CD8-positive, alpha-beta memory T cell (primary cell): ENCODE results near the gene SGMS2. TPM values are rescaled to one million over a fixed set of nuclear protein-coding genes. Genes with fewer than 3 reads are reported as not detected.
"Not testable (repeated sequence)": the region's sequence is repeated elsewhere in the genome, so short reads cannot be mapped to it uniquely, and the experiment has no call there.

Experiments
- CTCF ChIA-PET: fragments of 350-600 bp; sonication (Branson Sonifier 250); formaldehyde crosslinking; loops from one replicate; lab custom pipeline; 2021; ENCODE audit warnings: antibody characterized with exemption; lab: Charles Lee
- POLR2A ChIA-PET: fragments of 350-600 bp; sonication (Branson Sonifier 250); formaldehyde crosslinking; loops from one replicate; lab custom pipeline; 2021; ENCODE audit warnings: antibody characterized with exemption; lab: Charles Lee
- DNase-seq, 5 donors: peaks; one replicate each; pipeline versions ENCODE4 v3.0.0 to v3.0.0-alpha.2; 2020 to 2022; ENCODE audit warnings: mixed read lengths in 1 of 5
- H3K27ac ChIP-seq: one replicate; pipeline ENCODE4 v1.7.0; 2013; ENCODE audit warnings: low read depth, mild to moderate bottlenecking, low read length, moderate library complexity
- H3K27me3 ChIP-seq: 2 replicates; pipeline ENCODE4 v1.7.0; 2013; ENCODE audit warnings: low read length, mild to moderate bottlenecking; ENCODE audit not compliant: insufficient read depth, poor library complexity, severe bottlenecking
- H3K36me3 ChIP-seq: 2 replicates; pipeline ENCODE4 v1.7.0; 2013; ENCODE audit warnings: mild to moderate bottlenecking, low read length, moderate library complexity; ENCODE audit not compliant: insufficient read depth
- H3K4me1 ChIP-seq: 2 replicates; pipeline ENCODE4 v1.7.0; 2013; ENCODE audit warnings: mild to moderate bottlenecking, low read length, moderate library complexity; ENCODE audit not compliant: insufficient read depth
- H3K4me3 ChIP-seq: 2 replicates; pipeline ENCODE4 v1.7.0; 2013; ENCODE audit warnings: mild to moderate bottlenecking, low read length
- H3K9me3 ChIP-seq: 2 replicates; pipeline ENCODE4 v1.7.0; 2013; ENCODE audit warnings: mild to moderate bottlenecking, low read length
- H3K27ac Mint-ChIP-seq, 8 donors: one replicate each; pipeline ENCODE4 v1.8.0; 2020 to 2021; ENCODE audit warnings: mixed read lengths in 8 of 8, mild to moderate bottlenecking in 6 of 8, inconsistent platforms in 3 of 8, moderate library complexity in 3 of 8
- H3K27me3 Mint-ChIP-seq, 2 donors: one replicate each; pipeline ENCODE4 v1.8.0; 2020 to 2021; ENCODE audit warnings: mixed read lengths in 2 of 2, mild to moderate bottlenecking in 1 of 2, moderate library complexity in 1 of 2
- H3K36me3 Mint-ChIP-seq, 3 donors: one replicate each; pipeline ENCODE4 v1.8.0; 2020 to 2021; ENCODE audit warnings: mixed read lengths in 3 of 3, inconsistent platforms in 1 of 3, mild to moderate bottlenecking in 1 of 3
- H3K4me1 Mint-ChIP-seq, 3 donors: one replicate each; pipeline ENCODE4 v1.8.0; 2020 to 2021; ENCODE audit warnings: mixed read lengths in 3 of 3, inconsistent platforms in 1 of 3, mild to moderate bottlenecking in 1 of 3
- H3K4me3 Mint-ChIP-seq, 7 donors: one replicate each; pipeline ENCODE4 v1.8.0; 2020 to 2021; ENCODE audit warnings: mixed read lengths in 7 of 7, mild to moderate bottlenecking in 6 of 7, moderate library complexity in 4 of 7, inconsistent platforms in 2 of 7
- H3K9me3 Mint-ChIP-seq, 5 donors: one replicate each; pipeline ENCODE4 v1.8.0; 2020 to 2022; ENCODE audit warnings: mixed read lengths in 5 of 5, mild to moderate bottlenecking in 3 of 5, moderate library complexity in 2 of 5, inconsistent platforms in 1 of 5
- polyA plus RNA-seq: library from polyadenylated mRNA; unstranded; fragments of 300-500 nt; fragmentation: Illumina TruSeq; gene quantifications from one replicate; pipeline ENCODE4 v1.2.3, GENCODE V29; 2021
- total RNA-seq, 2 experiments: library from RNA; stranded (reverse); gene quantifications; one replicate each; pipeline ENCODE4 v1.2.3, GENCODE V29; 2021

The SGMS2 gene
- total and polyA plus RNA-seq, 3 experiments from 2014 or later, result 0.35 to 0.61 TPM; not detected in 1

DNA sequence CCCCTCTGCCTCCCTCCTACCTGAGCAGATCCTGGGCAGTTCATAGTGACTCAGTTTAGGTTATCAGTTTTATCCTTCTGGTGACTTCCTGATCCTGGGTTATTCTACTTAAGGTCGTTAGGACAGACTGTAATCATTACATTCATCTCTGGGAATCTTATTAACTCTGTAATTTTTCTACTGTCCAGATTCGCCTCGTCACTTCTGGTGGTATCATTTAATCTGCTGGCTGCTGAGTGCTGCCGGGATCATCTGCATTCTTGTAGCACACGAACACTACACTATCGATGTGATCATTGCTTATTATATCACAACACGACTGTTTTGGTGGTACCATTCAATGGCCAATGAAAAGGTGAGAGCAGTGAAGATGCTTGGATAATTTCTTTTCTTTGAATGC lies 83.6 kb downstream of the SGMS2 start:
- no peak for DNase-seq
- CTCF ChIA-PET, result no interaction called here
- H3K36me3 Mint-ChIP-seq, result no peaks in the 10 kb centered on the region
- no peak overlapping the region for H3K4me3 ChIP-seq
- peaks cover 0 to 4% (median 4%) of the 10 kb centered on the region in 3 donors for H3K4me1 Mint-ChIP-seq
- no peak overlapping the region for H3K27ac Mint-ChIP-seq
- no peaks in the 10 kb centered on the region for H3K4me1 ChIP-seq
- H3K9me3 ChIP-seq, result no peaks in the 10 kb centered on the region
- H3K27me3 ChIP-seq, result peaks cover 5% of the 10 kb centered on the region
- POLR2A ChIA-PET, result no interaction called here
- H3K9me3 Mint-ChIP-seq, result no peaks in the 10 kb centered on the region
- no peak overlapping the region for H3K4me3 Mint-ChIP-seq
- H3K27ac ChIP-seq, result no peak overlapping the region
- no peaks in the 10 kb centered on the region for H3K36me3 ChIP-seq
- peaks cover 3 to 27% of the 10 kb centered on the region in 2 donors for H3K27me3 Mint-ChIP-seq

DNA sequence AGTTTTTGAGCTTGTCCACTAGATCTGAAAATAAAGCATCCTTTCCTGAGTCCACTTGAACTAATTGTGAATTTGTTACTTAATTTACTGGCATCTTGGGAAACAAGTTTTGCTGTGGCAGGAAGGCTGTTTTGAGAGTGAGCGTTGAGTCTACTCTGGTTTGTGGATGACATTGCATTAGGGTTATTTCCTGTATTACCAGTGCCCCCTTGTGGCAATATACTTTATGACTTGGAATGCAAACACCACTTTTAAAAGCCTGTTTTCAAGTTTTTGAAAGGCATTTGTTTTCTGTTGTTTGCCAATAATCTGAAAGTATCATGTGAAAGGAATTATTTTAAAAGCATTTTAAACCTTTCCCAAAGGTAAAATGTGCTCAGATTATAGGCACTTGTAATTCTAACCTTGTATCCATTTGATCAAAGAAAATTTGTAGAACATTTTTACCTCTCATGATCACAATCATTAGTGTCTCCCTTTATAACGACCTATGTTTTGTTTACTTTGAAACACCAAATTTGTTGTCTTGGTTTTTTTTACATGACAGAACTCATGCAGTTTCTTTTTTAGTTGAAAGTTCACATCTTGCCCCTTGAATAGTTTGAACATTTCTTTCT lies 88.7 kb downstream of the SGMS2 start:
- Histone ChIP-seq H3K36me3 (no peaks in the 10 kb centered on the region), H3K27me3 (no peaks in the 10 kb centered on the region), H3K27ac (no peak overlapping the region), H3K9me3 (no peaks in the 10 kb centered on the region), H3K4me1 (no peaks in the 10 kb centered on the region), H3K4me3 (no peak overlapping the region)
- no peak overlapping the region for H3K27ac Mint-ChIP-seq
- DNase-seq, result peak in 2 of 5 donors; percentile 46 to 57
- peaks cover under 1 to 31% of the 10 kb centered on the region in 2 donors for H3K27me3 Mint-ChIP-seq
- H3K4me3 Mint-ChIP-seq, result no peak overlapping the region
- CTCF ChIA-PET, result interaction anchor here (0.7 to 1.3 kb wide), 2 partner anchors 10 to 18 kb away, joined by 3 to 5 read pairs; no protein-coding TSS in a partner anchor
- H3K4me1 Mint-ChIP-seq, result peaks cover 0 to 4% (median 4%) of the 10 kb centered on the region in 3 donors
- POLR2A ChIA-PET, result no interaction called here
- H3K9me3 Mint-ChIP-seq, result no peaks in the 10 kb centered on the region
- H3K36me3 Mint-ChIP-seq, result no peaks in the 10 kb centered on the region

DNA sequence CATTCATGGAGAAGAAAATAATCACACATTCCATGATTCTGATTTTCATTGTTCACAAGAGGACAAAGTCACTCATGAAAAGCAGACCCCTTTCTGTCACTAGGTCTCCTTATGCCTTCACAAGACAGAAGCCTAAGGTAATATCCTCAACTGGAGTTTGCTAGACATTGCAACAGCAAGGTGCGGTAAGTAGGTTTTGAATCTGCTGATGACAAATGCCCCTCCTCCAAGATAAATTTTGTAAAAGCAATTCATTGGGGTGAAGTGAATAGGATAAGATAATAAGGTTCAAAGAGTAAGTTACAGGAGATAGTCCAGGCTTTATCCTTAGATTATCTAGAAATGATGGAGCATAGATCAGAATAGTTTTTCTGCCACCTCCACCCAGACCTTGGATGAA lies 90.5 kb downstream of the SGMS2 start:
- no peak overlapping the region for H3K27ac Mint-ChIP-seq
- no peak overlapping the region for H3K4me3 Mint-ChIP-seq
- POLR2A ChIA-PET, result no interaction called here
- no peaks in the 10 kb centered on the region for H3K36me3 Mint-ChIP-seq
- peaks cover 3 to 11% (median 8%) of the 10 kb centered on the region in 5 donors for H3K9me3 Mint-ChIP-seq
- peaks cover 9 to 37% of the 10 kb centered on the region in 2 donors for H3K27me3 Mint-ChIP-seq
- no peak overlapping the region for H3K27ac ChIP-seq
- no peaks in the 10 kb centered on the region for H3K9me3 ChIP-seq
- peaks cover 0 to 4% (median 4%) of the 10 kb centered on the region in 3 donors for H3K4me1 Mint-ChIP-seq
- H3K4me3 ChIP-seq, result no peak overlapping the region
- CTCF ChIA-PET, result no interaction called here
- H3K27me3 ChIP-seq, result no peaks in the 10 kb centered on the region
- no peak for DNase-seq
- H3K36me3 ChIP-seq, result no peaks in the 10 kb centered on the region
- no peaks in the 10 kb centered on the region for H3K4me1 ChIP-seq

GRCh38 chr4:107916623-107917022 lies 91.9 kb downstream of the SGMS2 start:
- peaks cover 0 to 4% (median 4%) of the 10 kb centered on the region in 3 donors for H3K4me1 Mint-ChIP-seq
- Histone ChIP-seq H3K4me1 (no peaks in the 10 kb centered on the region), H3K27me3 (no peaks in the 10 kb centered on the region), H3K36me3 (no peaks in the 10 kb centered on the region), H3K9me3 (no peaks in the 10 kb centered on the region), H3K27ac (no peak overlapping the region), H3K4me3 (no peak overlapping the region)
- H3K27ac Mint-ChIP-seq, result no peak overlapping the region
- no peak overlapping the region for H3K4me3 Mint-ChIP-seq
- ChIA-PET CTCF (no interaction called here), POLR2A (no interaction called here)
- H3K36me3 Mint-ChIP-seq, result no peaks in the 10 kb centered on the region
- peaks cover 3 to 11% (median 8%) of the 10 kb centered on the region in 5 donors for H3K9me3 Mint-ChIP-seq
- no peak for DNase-seq
- H3K27me3 Mint-ChIP-seq, result peaks cover 14 to 35% of the 10 kb centered on the region in 2 donors

DNA sequence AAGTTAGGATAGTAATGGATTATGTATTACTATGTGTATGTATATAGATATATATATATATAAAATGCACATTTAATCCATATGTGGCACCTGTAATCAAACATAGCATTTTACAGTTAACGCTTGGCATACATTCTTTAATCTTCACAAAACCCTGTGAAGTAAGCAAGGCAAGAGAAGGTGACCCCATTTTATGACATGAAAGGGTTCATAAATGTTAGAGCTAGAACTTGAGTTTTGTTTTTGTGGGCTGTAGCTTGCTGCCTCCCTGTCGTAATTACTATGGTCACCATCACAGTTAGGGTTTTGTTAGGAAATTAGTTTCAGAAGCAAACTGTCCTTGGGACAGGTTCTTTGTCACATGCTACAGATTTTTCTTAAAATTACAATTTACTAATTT lies 92.8 kb downstream of the SGMS2 start:
- no peaks in the 10 kb centered on the region for H3K36me3 ChIP-seq
- CTCF ChIA-PET, result no interaction called here
- H3K4me1 ChIP-seq, result no peaks in the 10 kb centered on the region
- no peak overlapping the region for H3K4me3 ChIP-seq
- Mint-ChIP-seq H3K4me1 (peaks cover 0 to 4% (median 4%) of the 10 kb centered on the region in 3 donors), H3K9me3 (peaks cover 3 to 11% (median 8%) of the 10 kb centered on the region in 5 donors), H3K27me3 (peaks cover 15 to 42% of the 10 kb centered on the region in 2 donors), H3K36me3 (no peaks in the 10 kb centered on the region), H3K27ac (no peak overlapping the region), H3K4me3 (no peak overlapping the region)
- no peaks in the 10 kb centered on the region for H3K9me3 ChIP-seq
- DNase-seq, result no peak
- POLR2A ChIA-PET, result no interaction called here
- no peaks in the 10 kb centered on the region for H3K27me3 ChIP-seq
- no peak overlapping the region for H3K27ac ChIP-seq

GRCh38 chr4:107922486-107923473 lies 98.0 kb downstream of the SGMS2 start:
- H3K4me1 ChIP-seq, result no peaks in the 10 kb centered on the region
- H3K27me3 ChIP-seq, result no peaks in the 10 kb centered on the region
- no peaks in the 10 kb centered on the region for H3K9me3 ChIP-seq
- Mint-ChIP-seq H3K36me3 (no peaks in the 10 kb centered on the region), H3K9me3 (peaks cover 3 to 11% (median 8%) of the 10 kb centered on the region in 5 donors), H3K4me3 (no peak overlapping the region), H3K27me3 (peaks cover 15 to 38% of the 10 kb centered on the region in 2 donors), H3K27ac (no peak overlapping the region), H3K4me1 (no peaks in the 10 kb centered on the region)
- DNase-seq, result no peak
- no peak overlapping the region for H3K4me3 ChIP-seq
- ChIA-PET POLR2A (no interaction called here), CTCF (no interaction called here)
- H3K36me3 ChIP-seq, result no peaks in the 10 kb centered on the region
- H3K27ac ChIP-seq, result no peak overlapping the region

DNA sequence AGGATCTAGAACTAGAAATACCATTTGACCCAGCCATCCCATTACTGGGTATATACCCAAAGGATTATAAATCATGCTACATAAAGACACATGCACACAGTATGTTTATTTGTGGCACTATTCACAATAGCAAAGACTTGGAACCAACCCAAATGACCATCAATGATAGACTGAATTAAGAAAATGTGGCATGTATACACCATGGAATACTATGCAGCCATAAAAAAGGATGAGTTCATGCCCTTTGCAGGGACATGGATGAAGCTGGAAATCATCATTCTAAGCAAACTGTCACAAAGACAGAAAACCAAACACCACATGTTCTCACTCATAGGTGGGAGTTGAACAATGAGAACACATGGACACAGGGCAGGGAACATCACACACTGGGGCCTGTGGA lies 101.0 kb downstream of the SGMS2 start:
- H3K4me3 Mint-ChIP-seq, CTCF ChIA-PET, H3K27me3 ChIP-seq, H3K9me3 Mint-ChIP-seq, H3K4me1 Mint-ChIP-seq, H3K27ac Mint-ChIP-seq, H3K4me3 ChIP-seq, H3K4me1 ChIP-seq, DNase-seq, H3K36me3 ChIP-seq, H3K27ac ChIP-seq, H3K9me3 ChIP-seq, H3K36me3 Mint-ChIP-seq, POLR2A ChIA-PET: not testable (repeated sequence)
- peaks cover 6 to 13% of the 10 kb centered on the region in 2 donors for H3K27me3 Mint-ChIP-seq

- H3K4me1 ChIP-seq, DNase-seq, H3K27me3 ChIP-seq, CTCF ChIA-PET, H3K36me3 ChIP-seq, H3K4me1 Mint-ChIP-seq, POLR2A ChIA-PET, H3K4me3 ChIP-seq, H3K9me3 Mint-ChIP-seq, H3K27ac ChIP-seq, H3K27me3 Mint-ChIP-seq, H3K9me3 ChIP-seq, H3K27ac Mint-ChIP-seq, H3K36me3 Mint-ChIP-seq, H3K4me3 Mint-ChIP-seq: not testable (repeated sequence)
These were observed 102.1 kb downstream of the SGMS2 start for GRCh38 chr4:107926875-107927274.
